ENCODE data around the gene ATPAF1.
"Not testable (repeated sequence)": the region's sequence is repeated elsewhere in the genome, so short reads cannot be mapped to it uniquely, and the experiment has no call there.

ATPAF1 gene

DNA sequence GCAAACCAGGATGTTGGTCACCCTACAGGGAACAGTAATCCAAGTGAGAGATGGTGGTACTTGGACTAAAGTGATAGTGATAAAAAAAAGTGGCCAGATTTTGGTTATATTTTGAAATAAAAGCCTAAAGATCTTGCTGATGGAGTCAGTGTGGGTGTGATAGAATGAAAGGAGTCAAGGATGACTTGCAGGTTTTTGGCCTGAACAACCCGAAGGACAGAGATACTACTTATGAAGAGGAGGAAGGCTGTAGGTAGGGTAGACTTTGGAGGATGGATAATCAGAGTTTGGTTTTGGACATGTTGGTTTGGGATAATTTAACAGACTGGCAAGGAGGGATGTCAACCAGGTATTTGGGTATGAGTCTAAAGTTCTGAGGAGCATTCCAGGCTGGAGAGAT lies 2.0 kb upstream of the ATPAF1 start:
- H3K27ac ChIP-seq, result no peak overlapping the region
- TF ChIP-seq, protein P1, sequence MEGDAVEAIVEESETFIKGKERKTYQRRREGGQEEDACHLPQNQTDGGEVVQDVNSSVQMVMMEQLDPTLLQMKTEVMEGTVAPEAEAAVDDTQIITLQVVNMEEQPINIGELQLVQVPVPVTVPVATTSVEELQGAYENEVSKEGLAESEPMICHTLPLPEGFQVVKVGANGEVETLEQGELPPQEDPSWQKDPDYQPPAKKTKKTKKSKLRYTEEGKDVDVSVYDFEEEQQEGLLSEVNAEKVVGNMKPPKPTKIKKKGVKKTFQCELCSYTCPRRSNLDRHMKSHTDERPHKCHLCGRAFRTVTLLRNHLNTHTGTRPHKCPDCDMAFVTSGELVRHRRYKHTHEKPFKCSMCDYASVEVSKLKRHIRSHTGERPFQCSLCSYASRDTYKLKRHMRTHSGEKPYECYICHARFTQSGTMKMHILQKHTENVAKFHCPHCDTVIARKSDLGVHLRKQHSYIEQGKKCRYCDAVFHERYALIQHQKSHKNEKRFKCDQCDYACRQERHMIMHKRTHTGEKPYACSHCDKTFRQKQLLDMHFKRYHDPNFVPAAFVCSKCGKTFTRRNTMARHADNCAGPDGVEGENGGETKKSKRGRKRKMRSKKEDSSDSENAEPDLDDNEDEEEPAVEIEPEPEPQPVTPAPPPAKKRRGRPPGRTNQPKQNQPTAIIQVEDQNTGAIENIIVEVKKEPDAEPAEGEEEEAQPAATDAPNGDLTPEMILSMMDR (conservative IDR thresholded peaks at IDR 0.05), result no peak
- TF ChIP-seq ZFX (IDR thresholded peaks at IDR 0.05), result no peak

DNA sequence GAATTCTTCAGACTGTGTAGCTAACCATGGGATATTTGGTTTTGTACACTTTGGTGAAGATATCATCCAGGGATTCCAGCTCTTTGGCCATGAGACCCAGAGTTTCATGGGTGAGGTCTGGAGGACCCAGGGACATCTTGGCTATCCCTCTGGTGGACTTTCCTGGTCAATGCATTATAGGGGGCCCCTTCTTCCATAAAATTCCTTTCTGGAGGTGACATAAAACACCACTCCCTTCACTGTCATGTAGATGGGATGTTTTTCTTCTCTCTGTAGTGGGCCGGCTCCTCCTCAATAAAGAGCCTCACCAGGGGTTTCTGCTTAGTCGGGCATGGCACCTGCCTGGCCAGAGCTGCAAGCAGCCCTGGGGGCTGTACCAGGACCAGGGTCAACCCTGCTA lies 2.2 kb downstream of the ATPAF1 start:
- TF ChIP-seq, protein P1 (conservative IDR thresholded peaks at IDR 0.05), result no peak
- TF ChIP-seq ZFX (IDR thresholded peaks at IDR 0.05), result no peak
- H3K27ac ChIP-seq, result no peak overlapping the region

DNA sequence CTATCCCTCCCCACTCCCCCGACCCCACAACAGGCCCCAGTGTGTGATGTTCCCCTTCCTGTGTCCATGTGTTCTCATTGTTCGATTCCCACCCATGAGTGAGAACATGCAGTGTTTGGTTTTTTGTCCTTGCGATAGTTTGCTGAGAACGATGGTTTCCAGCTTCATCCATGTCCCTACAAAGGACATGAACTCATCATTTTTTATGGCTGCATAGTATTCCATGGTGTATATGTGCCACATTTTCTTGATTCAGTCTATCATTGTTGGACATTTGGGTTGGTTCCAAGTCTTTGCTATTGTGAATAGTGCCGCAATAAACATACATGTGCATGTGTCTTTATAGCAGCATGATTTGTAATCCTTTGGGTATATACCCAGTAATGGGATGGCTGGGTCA lies 5.2 kb downstream of the ATPAF1 start:
- H3K27ac ChIP-seq, result not testable (repeated sequence)

DNA sequence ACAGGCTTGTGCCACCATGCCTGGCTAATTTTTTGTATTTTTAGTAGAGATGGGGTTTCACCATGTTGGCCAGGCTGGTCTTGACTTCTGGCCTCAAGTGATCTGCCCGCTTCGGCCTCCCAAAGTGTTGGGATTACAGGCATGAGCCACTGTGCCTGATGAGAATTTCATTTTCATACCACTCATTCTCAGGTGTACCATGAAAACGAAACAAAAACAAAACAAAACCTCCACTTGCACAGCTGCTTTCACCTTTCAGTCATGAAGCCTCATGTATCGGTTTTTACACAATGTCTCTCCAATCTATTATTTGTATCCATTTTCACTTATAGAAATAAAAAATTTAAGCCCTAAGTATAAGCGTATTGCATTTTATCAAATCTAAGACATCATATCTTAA lies 8.0 kb downstream of the ATPAF1 start:
- H3K27ac ChIP-seq, result not testable (repeated sequence)

DNA sequence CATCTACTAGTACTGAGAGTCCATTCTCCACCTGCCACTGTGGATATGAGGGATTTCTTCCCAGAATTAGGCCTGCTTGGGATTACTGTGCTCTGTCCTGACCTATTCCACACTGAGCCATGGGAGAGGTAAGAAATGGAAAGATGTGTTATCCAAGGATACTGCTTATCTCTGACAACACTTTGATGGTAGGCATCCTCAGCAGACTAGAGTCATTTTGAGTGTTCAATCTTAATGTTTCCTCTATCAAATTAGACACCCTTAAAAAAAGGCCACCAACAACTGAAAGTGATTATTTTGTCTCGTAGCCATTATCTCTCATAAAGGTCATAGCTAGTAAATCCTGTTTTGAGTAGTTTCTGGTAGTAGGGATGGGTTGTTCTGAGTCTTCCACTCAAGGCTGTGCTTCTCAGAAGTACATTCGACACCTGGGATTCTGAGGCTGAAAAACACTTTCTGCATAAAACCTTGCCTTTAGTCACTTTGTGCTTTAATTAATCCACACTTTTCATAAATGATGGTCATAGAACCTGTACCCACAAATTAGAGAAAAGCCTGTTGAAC lies 8.8 kb downstream of the ATPAF1 start:
- H3K27ac ChIP-seq, result no peak overlapping the region
- TF ChIP-seq ZFX (IDR thresholded peaks at IDR 0.05), result no peak
- TF ChIP-seq, protein P1 (conservative IDR thresholded peaks at IDR 0.05), result no peak

DNA sequence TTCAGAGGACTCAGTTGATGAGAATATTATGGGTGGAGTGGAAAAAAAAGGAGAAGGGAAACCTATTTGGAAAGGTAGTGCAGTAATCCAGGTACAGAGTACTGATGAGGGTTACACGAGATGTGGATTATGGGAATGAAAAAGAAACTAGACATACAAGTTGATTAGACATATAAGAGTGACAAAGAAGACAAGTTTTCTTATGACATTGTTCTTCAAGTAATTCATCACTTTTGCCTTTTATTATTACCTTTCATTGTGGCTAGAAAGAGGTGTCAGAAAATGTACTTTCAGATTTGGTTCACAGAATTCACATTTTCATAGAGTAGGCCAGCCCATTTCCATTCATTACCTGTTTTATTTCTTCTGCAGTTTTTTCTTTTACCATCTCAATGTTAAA lies 10.4 kb downstream of the ATPAF1 start:
- no peak overlapping the region for H3K27ac ChIP-seq
- TF ChIP-seq, protein P1 (conservative IDR thresholded peaks at IDR 0.05), result no peak
- TF ChIP-seq ZFX (IDR thresholded peaks at IDR 0.05), result no peak

DNA sequence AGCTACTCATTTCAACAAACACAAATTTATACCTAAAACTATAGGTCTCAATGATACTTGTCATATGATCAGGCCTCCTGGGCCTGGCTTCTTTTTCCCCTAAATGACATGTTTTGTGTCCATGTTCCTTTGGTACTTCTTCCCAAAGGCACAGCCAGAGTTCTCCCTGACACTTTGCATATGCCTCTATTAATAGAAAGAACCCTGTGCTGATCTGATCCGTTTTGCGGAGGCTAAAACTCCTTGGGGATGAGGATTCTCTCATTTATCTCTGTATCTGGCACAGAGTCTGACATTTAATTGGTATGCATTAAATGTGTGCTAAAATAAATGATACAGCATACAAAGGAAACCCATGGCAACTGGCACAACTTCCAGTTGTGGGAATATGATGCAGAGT lies 11.5 kb downstream of the ATPAF1 start:
- no peak for TF ChIP-seq ZFX (IDR thresholded peaks at IDR 0.05)
- TF ChIP-seq, protein P1 (conservative IDR thresholded peaks at IDR 0.05), result no peak
- H3K27ac ChIP-seq, result no peak overlapping the region

DNA sequence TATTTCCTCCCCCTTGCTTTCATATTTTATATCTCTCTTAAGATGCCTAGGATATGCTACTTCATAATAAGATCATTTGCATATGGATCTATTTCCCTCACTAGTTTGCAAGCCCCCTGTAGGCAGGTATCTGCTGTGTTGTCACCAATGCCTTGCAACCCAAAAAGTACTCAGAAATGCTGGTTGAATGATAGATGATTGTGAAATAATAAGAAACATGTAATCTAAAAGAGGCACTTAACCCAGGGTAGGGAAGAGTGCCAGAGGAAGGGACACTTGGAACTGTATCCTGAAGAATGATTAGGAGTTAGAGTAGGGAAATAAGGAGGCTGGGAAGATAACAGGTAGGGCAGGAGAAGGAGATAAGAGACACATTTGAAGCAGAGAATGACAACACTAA lies 12.3 kb downstream of the ATPAF1 start:
- H3K27ac ChIP-seq, result no peak overlapping the region
- no peak for TF ChIP-seq ZFX (IDR thresholded peaks at IDR 0.05)
- TF ChIP-seq, protein P1 (conservative IDR thresholded peaks at IDR 0.05), result no peak

DNA sequence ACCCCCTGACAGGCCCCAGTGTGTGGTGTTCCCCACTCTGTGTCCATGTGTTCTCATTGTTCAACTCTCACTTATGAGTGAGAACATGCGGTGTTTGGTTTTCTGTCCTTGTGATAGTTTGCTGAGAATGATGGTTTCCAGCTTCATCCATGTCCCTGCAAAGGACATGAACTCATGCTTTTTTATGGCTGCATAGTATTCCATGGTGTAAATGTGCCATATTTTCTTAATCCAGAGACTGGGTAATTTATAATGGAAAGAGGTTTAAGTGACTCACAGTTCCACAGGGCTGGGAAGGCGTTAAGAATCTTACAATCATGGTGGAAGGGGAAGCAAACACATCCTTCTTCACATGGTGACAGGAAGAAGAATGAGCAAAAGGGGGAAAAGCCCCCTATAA lies 13.5 kb downstream of the ATPAF1 start:
- not testable (repeated sequence) for H3K27ac ChIP-seq

Measured in C4-2B (cell line).